ENCODE data around the gene GOLGA6C. TPM values are rescaled to one million over a fixed set of nuclear protein-coding genes. Genes with fewer than 3 reads are reported as not detected.
"Not testable (repeated sequence)": the region's sequence is repeated elsewhere in the genome, so short reads cannot be mapped to it uniquely, and the experiment has no call there.

The GOLGA6C gene
- under 0.01 TPM in 1 of 2 replicates, not detected in the other for total RNA-seq

- not testable (repeated sequence) for DNase-seq (ENCODE audit: low read depth in 2 of 2)
Observed at GRCh38 chr15:75258034-75258433, at the start of gene GOLGA6C. Gene GOLGA6C (plus strand): TSS chr15:75258334. CDS start chr15:75258599, 265 bp downstream.

GRCh38 chr15:75208501-75209288 lies 49.4 kb upstream of the GOLGA6C start:
- DNase-seq (ENCODE audit: low read depth in 2 of 2): no peak

- DNase-seq (ENCODE audit: low read depth in 2 of 2): no peak
Observed at GRCh38 chr15:75209289-75209676, 48.9 kb upstream of the GOLGA6C start.

- DNase-seq (ENCODE audit: low read depth in 2 of 2): no peak
Observed at GRCh38 chr15:75210811-75211230, 47.3 kb upstream of the GOLGA6C start.

- DNase-seq (ENCODE audit: low read depth in 2 of 2): no peak
Observed at GRCh38 chr15:75211436-75212199, 46.5 kb upstream of the GOLGA6C start.

GRCh38 chr15:75212200-75212858 lies 45.8 kb upstream of the GOLGA6C start:
- no peak for DNase-seq (ENCODE audit: low read depth in 2 of 2)

- no peak for DNase-seq (ENCODE audit: low read depth in 2 of 2)
Observed at GRCh38 chr15:75213212-75213767, 44.8 kb upstream of the GOLGA6C start.

- no peak for DNase-seq (ENCODE audit: low read depth in 2 of 2)
Observed at GRCh38 chr15:75213768-75214221, 44.3 kb upstream of the GOLGA6C start.

- no peak for DNase-seq (ENCODE audit: low read depth in 2 of 2)
Observed at GRCh38 chr15:75214293-75215096, 43.6 kb upstream of the GOLGA6C start.

- no peak for DNase-seq (ENCODE audit: low read depth in 2 of 2)
Observed at GRCh38 chr15:75215107-75216004, 42.8 kb upstream of the GOLGA6C start.

- no peak for DNase-seq (ENCODE audit: low read depth in 2 of 2)
Observed at GRCh38 chr15:75217012-75217411, 41.1 kb upstream of the GOLGA6C start.

- DNase-seq (ENCODE audit: low read depth in 2 of 2): not testable (repeated sequence)
Observed at GRCh38 chr15:75217574-75217973, 40.6 kb upstream of the GOLGA6C start.

GRCh38 chr15:75219507-75219929 lies 38.6 kb upstream of the GOLGA6C start:
- DNase-seq (ENCODE audit: low read depth in 2 of 2): not testable (repeated sequence)

- no peak for DNase-seq (ENCODE audit: low read depth in 2 of 2)
Observed at GRCh38 chr15:75223688-75224087, 34.4 kb upstream of the GOLGA6C start.

GRCh38 chr15:75224281-75224680 lies 33.9 kb upstream of the GOLGA6C start:
- no peak for DNase-seq (ENCODE audit: low read depth in 2 of 2)

- DNase-seq (ENCODE audit: low read depth in 2 of 2): not testable (repeated sequence)
Observed at GRCh38 chr15:75225102-75225836, 32.9 kb upstream of the GOLGA6C start.

GRCh38 chr15:75225951-75226732 lies 32.0 kb upstream of the GOLGA6C start:
- no peak for DNase-seq (ENCODE audit: low read depth in 2 of 2)

GRCh38 chr15:75227112-75227511 lies 31.0 kb upstream of the GOLGA6C start:
- DNase-seq (ENCODE audit: low read depth in 2 of 2): not testable (repeated sequence)

Measured in dermis microvascular lymphatic vessel endothelial cell (primary cell).